Tibial nerve (tissue), 4 donors: ENCODE measurements around the gene RTL1. TPM values are rescaled to one million over a fixed set of nuclear protein-coding genes. Genes with fewer than 3 reads are reported as not detected.

ENCODE experiments used
- DNase-seq, 2 donors: peaks; one replicate each; pipeline ENCODE4 v3.0.0-alpha.2; 2019; ENCODE audit warnings: low spot score in 2 of 2
- H3K27ac ChIP-seq, 4 donors: fragments of 200-600 bp; sonication (generic) in 3 of 4; one replicate each; pipeline ENCODE4 v1.5.1; 2017 to 2019; ENCODE audit warnings: mild to moderate bottlenecking in 1 of 4
- H3K27me3 ChIP-seq, 2 donors: fragments of 200-600 bp; sonication (generic) in 1 of 2; one replicate each; pipeline versions ENCODE4 v1.5.1 to v1.6.0; 2017 to 2019
- H3K36me3 ChIP-seq, 3 donors: fragments of 200-600 bp; sonication (generic); one replicate each; pipeline ENCODE4 v1.5.1; 2018 to 2019
- H3K4me1 ChIP-seq, 4 donors: fragments of 200-600 bp; sonication (generic) in 3 of 4; one replicate each; pipeline ENCODE4 v1.5.1; 2017 to 2019
- H3K4me3 ChIP-seq, 4 donors: fragments of 200-600 bp; sonication (generic) in 3 of 4; one replicate each; pipeline ENCODE4 v1.5.1; 2017 to 2019; ENCODE audit warnings: mild to moderate bottlenecking in 1 of 4, moderate library complexity in 1 of 4
- H3K9me3 ChIP-seq, 4 donors: fragments of 200-600 bp; sonication (generic) in 3 of 4; one replicate each; pipeline ENCODE4 v1.5.1; 2017 to 2019
- EP300 ChIP-seq, 2 donors: sonication (generic); formaldehyde crosslinking; IDR thresholded peaks; one replicate each; pipeline ENCODE4 v1.6.1; 2017; ENCODE audit warnings: antibody characterized with exemption in 2 of 2, mild to moderate bottlenecking in 1 of 2
- POLR2A ChIP-seq, 2 donors: fragments of 450-650 bp; IDR thresholded peaks; one replicate each; pipeline ENCODE4 v1.6.1; 2017; ENCODE audit warnings: antibody characterized with exemption in 2 of 2, mild to moderate bottlenecking in 2 of 2, moderate library complexity in 2 of 2
- WGBS, 2 donors: methylation state at CpG; one replicate each; pipeline ENCODE4 v1.1.5; 2018; 5-methylcytosine and 5-hydroxymethylcytosine counted together
- total RNA-seq, 4 donors: library from RNA; depleted of rRNA; stranded (reverse); fragments of >200 nt; gene quantifications; one replicate each; pipeline ENCODE4 v1.1.0, GENCODE V29; 2016
- TF ChIP-seq, protein P1 (sequence below), 5 experiments: fragments of 200-600 bp in 3 of 5; fragments of 450-650 bp in 2 of 5; sonication (generic) in 3 of 5; IDR thresholded peaks; one replicate each; pipeline ENCODE4 v1.5.1; 2016 to 2019; ENCODE audit warnings: antibody characterized with exemption in 5 of 5, mild to moderate bottlenecking in 3 of 5, moderate library complexity in 2 of 5

The RTL1 gene
- total RNA-seq, 4 donors from 2014 or later: not detected

DNA sequence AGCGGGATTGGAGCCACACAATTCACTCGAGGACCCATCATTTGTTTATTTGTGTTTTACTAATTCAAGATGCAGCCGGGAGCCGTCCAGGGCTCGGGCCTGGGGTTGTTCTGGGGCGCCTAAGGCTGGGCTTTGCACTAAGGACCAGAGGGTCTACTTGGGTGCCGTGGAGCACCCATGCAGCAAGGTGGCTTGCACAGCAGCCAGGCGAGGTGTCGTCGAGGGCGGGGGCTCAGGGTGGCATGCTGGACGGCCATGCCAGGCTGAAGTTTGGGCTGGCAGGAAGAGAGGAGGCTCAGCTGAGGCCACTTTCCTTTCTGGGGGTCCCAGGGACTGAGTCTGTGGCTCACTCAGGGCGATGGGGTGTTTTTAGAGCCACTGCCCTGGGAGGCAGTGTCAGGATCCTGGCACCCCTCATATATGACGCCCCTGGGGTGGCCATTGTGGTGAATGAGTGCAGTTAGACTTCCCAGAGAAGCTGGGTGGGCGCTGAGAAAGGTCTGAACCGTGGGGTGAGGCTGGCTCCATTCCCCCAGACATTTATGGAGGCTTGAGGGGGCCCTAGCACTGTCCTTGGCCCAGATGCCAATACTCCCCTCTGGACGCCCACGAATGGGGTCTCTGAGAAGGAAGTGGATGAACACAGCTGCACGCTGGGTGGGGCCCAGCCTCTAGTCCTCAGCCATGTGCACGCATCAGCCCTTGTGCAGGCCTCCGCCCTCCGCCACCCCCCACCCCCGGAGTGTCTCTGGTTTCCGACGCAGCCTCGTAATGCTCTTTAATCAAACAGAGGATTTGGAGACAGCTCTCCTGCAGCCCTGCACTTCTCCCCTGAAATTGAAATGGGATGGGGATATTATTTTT is 66.3 kb downstream of the RTL1 start:
- no peak for DNase-seq
- peaks cover 0 to 4% (median 0%) of the 10 kb centered on the region in 3 donors for H3K36me3 ChIP-seq
- H3K9me3 ChIP-seq: no peaks in the 10 kb centered on the region
- peaks cover 0 to 5% (median 0%) of the 10 kb centered on the region in 4 donors for H3K4me1 ChIP-seq
- no peak overlapping the region for H3K4me3 ChIP-seq
- H3K27me3 ChIP-seq: peaks cover 0 to 4% of the 10 kb centered on the region in 2 donors
- H3K27ac ChIP-seq: no peak overlapping the region
- TF ChIP-seq, protein P1, sequence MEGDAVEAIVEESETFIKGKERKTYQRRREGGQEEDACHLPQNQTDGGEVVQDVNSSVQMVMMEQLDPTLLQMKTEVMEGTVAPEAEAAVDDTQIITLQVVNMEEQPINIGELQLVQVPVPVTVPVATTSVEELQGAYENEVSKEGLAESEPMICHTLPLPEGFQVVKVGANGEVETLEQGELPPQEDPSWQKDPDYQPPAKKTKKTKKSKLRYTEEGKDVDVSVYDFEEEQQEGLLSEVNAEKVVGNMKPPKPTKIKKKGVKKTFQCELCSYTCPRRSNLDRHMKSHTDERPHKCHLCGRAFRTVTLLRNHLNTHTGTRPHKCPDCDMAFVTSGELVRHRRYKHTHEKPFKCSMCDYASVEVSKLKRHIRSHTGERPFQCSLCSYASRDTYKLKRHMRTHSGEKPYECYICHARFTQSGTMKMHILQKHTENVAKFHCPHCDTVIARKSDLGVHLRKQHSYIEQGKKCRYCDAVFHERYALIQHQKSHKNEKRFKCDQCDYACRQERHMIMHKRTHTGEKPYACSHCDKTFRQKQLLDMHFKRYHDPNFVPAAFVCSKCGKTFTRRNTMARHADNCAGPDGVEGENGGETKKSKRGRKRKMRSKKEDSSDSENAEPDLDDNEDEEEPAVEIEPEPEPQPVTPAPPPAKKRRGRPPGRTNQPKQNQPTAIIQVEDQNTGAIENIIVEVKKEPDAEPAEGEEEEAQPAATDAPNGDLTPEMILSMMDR (IDR thresholded peaks at IDR 0.05): no peak
- TF ChIP-seq POLR2A (IDR thresholded peaks at IDR 0.05) (no peak), EP300 (IDR thresholded peaks at IDR 0.05) (no peak)
- WGBS, 2 donors: 74 to 75% methylated on average over 23 to 26 of the region's 26 CpGs

DNA sequence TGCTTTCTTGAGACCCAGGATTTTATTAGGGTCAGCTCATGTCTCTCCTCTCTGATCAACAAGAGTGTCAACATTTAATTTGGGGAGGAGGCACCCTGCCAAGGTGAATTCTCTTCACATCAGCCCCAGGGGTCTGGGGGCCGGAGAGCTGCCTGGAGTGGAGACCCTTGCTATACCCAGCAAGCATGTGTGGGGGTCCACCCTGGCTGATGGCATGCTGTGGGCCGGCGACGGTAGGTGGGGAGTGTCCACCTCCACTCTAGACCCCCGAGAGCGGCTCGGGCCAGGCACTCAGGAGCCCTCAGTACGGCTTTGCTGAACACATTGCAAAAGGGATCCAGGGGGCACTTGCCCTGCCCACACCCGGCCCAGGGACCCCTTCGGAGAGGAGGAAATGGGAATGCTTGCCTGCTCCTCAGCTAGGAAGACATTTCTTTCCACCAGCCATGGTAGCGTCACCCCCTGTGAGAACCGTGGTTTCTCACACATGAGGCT is 67.2 kb downstream of the RTL1 start:
- TF ChIP-seq POLR2A (IDR thresholded peaks at IDR 0.05) (no peak), EP300 (IDR thresholded peaks at IDR 0.05) (no peak)
- TF ChIP-seq, protein P1 (IDR thresholded peaks at IDR 0.05): no peak
- WGBS, 2 donors: 84 to 90% methylated on average over 8 to 10 of the region's 12 CpGs
- peaks cover 0 to 5% (median 0%) of the 10 kb centered on the region in 4 donors for H3K4me1 ChIP-seq
- H3K27me3 ChIP-seq: peaks cover 0 to 4% of the 10 kb centered on the region in 2 donors
- no peak overlapping the region for H3K27ac ChIP-seq
- H3K36me3 ChIP-seq: peaks cover 0 to 4% (median 0%) of the 10 kb centered on the region in 3 donors
- H3K4me3 ChIP-seq: no peak overlapping the region
- no peak for DNase-seq
- no peaks in the 10 kb centered on the region for H3K9me3 ChIP-seq

DNA sequence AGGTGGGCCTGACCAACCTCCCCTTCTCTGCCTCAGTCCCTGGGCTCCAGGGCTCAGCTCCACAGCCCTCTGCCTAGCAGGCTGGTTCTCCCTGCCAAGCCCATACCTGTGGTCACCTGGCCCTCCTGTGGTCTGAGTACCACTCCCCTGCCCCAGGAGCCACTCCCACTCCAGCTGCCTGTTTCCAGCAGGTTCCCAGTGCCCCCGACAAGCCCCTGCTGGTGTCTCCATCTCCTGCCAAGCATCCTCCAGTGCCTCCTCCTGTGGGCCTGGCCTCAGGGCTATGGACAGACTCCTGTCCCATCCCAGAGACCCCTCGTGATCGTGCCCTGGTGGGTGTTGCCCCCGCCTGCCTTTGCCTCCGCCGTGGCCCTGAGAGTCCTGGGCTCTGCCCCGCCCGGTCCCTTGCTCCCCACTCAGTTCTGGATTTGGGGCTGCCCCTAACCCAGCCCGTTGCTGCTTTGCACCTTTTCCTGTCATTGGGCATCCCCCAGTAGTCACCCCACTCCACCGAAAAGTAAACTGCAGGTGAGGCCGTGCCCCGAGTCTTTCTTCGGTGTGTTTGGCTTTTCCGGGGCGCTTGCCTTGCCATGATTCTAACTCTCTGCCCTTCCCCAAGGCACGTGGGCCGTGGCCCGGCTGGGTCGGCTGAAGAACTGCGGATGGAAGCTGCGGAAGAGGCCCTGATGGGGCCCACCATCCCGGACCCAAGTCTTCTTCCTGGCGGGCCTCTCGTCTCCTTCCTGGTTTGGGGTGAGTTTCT is 67.8 kb downstream of the RTL1 start:
- H3K36me3 ChIP-seq: peaks cover 0 to 4% (median 0%) of the 10 kb centered on the region in 3 donors
- no peak overlapping the region for H3K4me3 ChIP-seq
- peaks cover 0 to 5% (median 0%) of the 10 kb centered on the region in 4 donors for H3K4me1 ChIP-seq
- H3K9me3 ChIP-seq: no peaks in the 10 kb centered on the region
- H3K27ac ChIP-seq: no peak overlapping the region
- TF ChIP-seq EP300 (IDR thresholded peaks at IDR 0.05) (no peak), POLR2A (IDR thresholded peaks at IDR 0.05) (no peak)
- TF ChIP-seq, protein P1 (IDR thresholded peaks at IDR 0.05): no peak
- H3K27me3 ChIP-seq: peaks cover 0 to 4% of the 10 kb centered on the region in 2 donors
- DNase-seq: no peak
- WGBS, 2 donors: 90% methylated on average over 21 to 23 of the region's 24 CpGs

DNA sequence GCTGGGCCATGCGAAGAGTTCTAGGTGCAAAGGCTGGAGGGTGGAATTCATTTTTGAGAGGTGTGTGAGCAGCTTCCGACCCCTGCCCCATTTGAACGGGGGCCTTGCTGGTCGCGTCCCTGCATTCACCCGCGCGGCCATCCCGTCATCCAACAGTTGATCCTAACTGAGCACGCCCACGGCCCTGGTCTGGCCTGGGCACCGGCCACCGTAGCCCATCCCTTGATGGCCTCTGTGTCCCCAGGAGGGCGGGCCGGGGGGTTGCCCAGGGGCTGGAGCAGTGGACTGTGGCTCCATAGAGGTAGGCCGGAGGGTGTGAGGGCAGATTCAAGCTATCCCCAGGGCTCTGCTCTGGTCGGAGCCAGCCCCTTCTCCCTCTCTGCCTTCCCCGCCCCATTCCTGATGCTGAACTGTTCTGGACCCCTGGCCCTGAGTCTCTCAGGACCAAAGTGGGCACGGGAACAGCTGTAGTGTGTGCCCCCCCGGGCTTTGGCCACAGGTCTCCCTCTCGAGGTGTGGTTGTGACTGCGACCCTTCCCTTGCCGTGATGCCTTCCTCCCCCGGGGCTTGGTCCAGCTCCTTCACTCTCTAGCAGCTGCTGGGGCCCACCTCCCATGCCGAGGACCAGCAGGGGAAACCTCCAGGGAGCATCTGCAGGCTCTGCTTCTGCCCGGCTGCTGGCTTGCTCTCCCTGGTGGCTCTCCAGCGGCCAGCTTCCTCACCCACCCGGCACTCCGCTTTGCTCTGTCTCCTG is 68.6 kb downstream of the RTL1 start:
- Histone ChIP-seq H3K36me3 (peaks cover 0 to 4% (median 0%) of the 10 kb centered on the region in 3 donors), H3K27me3 (peaks cover 0 to 4% of the 10 kb centered on the region in 2 donors), H3K4me3 (no peak overlapping the region), H3K4me1 (peaks cover 0 to 5% (median 0%) of the 10 kb centered on the region in 4 donors), H3K9me3 (no peaks in the 10 kb centered on the region), H3K27ac (no peak overlapping the region)
- 63 to 69% methylated on average over 15 to 25 of the region's 29 CpGs for WGBS, 2 donors
- DNase-seq: no peak
- TF ChIP-seq, protein P1 (IDR thresholded peaks at IDR 0.05): no peak
- TF ChIP-seq EP300 (IDR thresholded peaks at IDR 0.05) (no peak), POLR2A (IDR thresholded peaks at IDR 0.05) (no peak)
